GDM1 (cell line): ENCODE data around the gene GPR146.
"Not testable (repeated sequence)": the region's sequence is repeated elsewhere in the genome, so short reads cannot be mapped to it uniquely, and the experiment has no call there.

Experiments used
- DNase-seq: peaks from one replicate; lab custom pipeline; 2025; lab: John Stamatoyannopoulos, UW

The GPR146 gene

GRCh38 chr7:1058311-1058710 lies 14.0 kb downstream of the GPR146 start:
- DNase-seq, result no peak

- DNase-seq, result no peak
Measured at GRCh38 chr7:1058821-1059199, 14.5 kb downstream of the GPR146 start.

- DNase-seq, result no peak
Measured at GRCh38 chr7:1059200-1060091, 15.1 kb downstream of the GPR146 start.

- DNase-seq, result no peak
Measured at GRCh38 chr7:1060315-1061072, 16.1 kb downstream of the GPR146 start.

- no peak for DNase-seq
Measured at GRCh38 chr7:1061180-1061579, 16.8 kb downstream of the GPR146 start.

- DNase-seq, result no peak
Measured at GRCh38 chr7:1062296-1063294, 18.2 kb downstream of the GPR146 start.

- DNase-seq, result no peak
Measured at GRCh38 chr7:1063361-1063760, 19.0 kb downstream of the GPR146 start.

- no peak for DNase-seq
Measured at GRCh38 chr7:1064581-1064980, 20.2 kb downstream of the GPR146 start.

GRCh38 chr7:1065263-1065584 lies 20.9 kb downstream of the GPR146 start:
- no peak for DNase-seq

GRCh38 chr7:1065585-1066241 lies 21.4 kb downstream of the GPR146 start:
- DNase-seq, result peak; percentile 39

- no peak for DNase-seq
Measured at GRCh38 chr7:1066242-1066588, 21.9 kb downstream of the GPR146 start.

- DNase-seq, result no peak
Measured at GRCh38 chr7:1068013-1068412, 23.7 kb downstream of the GPR146 start.

- no peak for DNase-seq
Measured at GRCh38 chr7:1068619-1069018, 24.3 kb downstream of the GPR146 start.

- DNase-seq, result no peak
Measured at GRCh38 chr7:1070544-1071011, 26.2 kb downstream of the GPR146 start.

GRCh38 chr7:1071731-1072254 lies 27.4 kb downstream of the GPR146 start:
- DNase-seq, result no peak

- DNase-seq, result no peak
Measured at GRCh38 chr7:1073142-1073977, 29.0 kb downstream of the GPR146 start.

- DNase-seq, result not testable (repeated sequence)
Measured at GRCh38 chr7:1074018-1074417, 29.7 kb downstream of the GPR146 start.

- no peak for DNase-seq
Measured at GRCh38 chr7:1074593-1075431, 30.5 kb downstream of the GPR146 start.
